Heart left ventricle (tissue), 16 donors: ENCODE data around the gene FOXJ2. TPM values are rescaled to one million over a fixed set of nuclear protein-coding genes. Genes with fewer than 3 reads are reported as not detected.
A peak's percentile ranks its signal among the peaks of the same experiment; 100 is the strongest.
"Not testable (repeated sequence)": the region's sequence is repeated elsewhere in the genome, so short reads cannot be mapped to it uniquely, and the experiment has no call there.

Experiments used
- ATAC-seq, 4 donors: fragments of 200-7000 bp; cut with Tn5 transposase; one replicate each; pipeline ENCODE4 v1.9.1; 2020 to 2022; ENCODE audit warnings: moderate library complexity in 4 of 4, mild to moderate bottlenecking in 3 of 4, moderate number of reproducible peaks in 1 of 4
- DNase-seq, 5 donors: peaks; one replicate each; pipeline ENCODE4 v3.0.0-alpha.2; 2020
- H3K27ac ChIP-seq, 12 donors: fragments of 200-600 bp; sonication (generic) in 4 of 12; one replicate each; pipeline versions ENCODE4 v1.5.0 to v1.8.0; 2016 to 2022; ENCODE audit warnings: mild to moderate bottlenecking in 2 of 12
- H3K27me3 ChIP-seq, 9 donors: fragments of 200-600 bp; sonication (generic) in 2 of 9; one replicate each; pipeline versions ENCODE4 v1.5.1 to v1.8.0; 2016 to 2022; ENCODE audit warnings: mild to moderate bottlenecking in 3 of 9
- H3K36me3 ChIP-seq, 9 donors: fragments of 200-600 bp; sonication (generic) in 2 of 9; one replicate each; pipeline versions ENCODE4 v1.5.0 to v1.8.0; 2018 to 2022; ENCODE audit warnings: mild to moderate bottlenecking in 2 of 9
- H3K4me1 ChIP-seq, 12 donors: fragments of 200-600 bp; sonication (generic) in 4 of 12; one replicate each; pipeline versions ENCODE4 v1.5.0 to v1.8.0; 2016 to 2022; ENCODE audit warnings: mild to moderate bottlenecking in 3 of 12
- H3K4me3 ChIP-seq, 12 donors: fragments of 200-600 bp; sonication (generic) in 4 of 12; one replicate each; pipeline versions ENCODE4 v1.5.0 to v1.8.0; 2017 to 2022; ENCODE audit warnings: mild to moderate bottlenecking in 9 of 12, moderate library complexity in 4 of 12
- H3K9me3 ChIP-seq, 12 donors: fragments of 200-600 bp; sonication (generic) in 4 of 12; one replicate each; pipeline versions ENCODE4 v1.5.0 to v1.8.0; 2016 to 2022; ENCODE audit warnings: mild to moderate bottlenecking in 1 of 12
- POLR2A ChIP-seq, 2 donors: fragments of 450-650 bp; IDR thresholded peaks; one replicate each; pipeline ENCODE4 v1.6.1; 2017; ENCODE audit warnings: antibody characterized with exemption in 2 of 2, mild to moderate bottlenecking in 2 of 2, moderate library complexity in 2 of 2
- WGBS, 4 donors: extraction: QIAGEN DNeasy Blood & Tissue Kit in 2 of 4; methylation state at CpG; one replicate each; pipeline versions ENCODE4 v1.1.5 to v1.1.7; 2013 to 2018; 5-methylcytosine and 5-hydroxymethylcytosine counted together
- intact Hi-C, 10 donors: fragments of 100-400 bp; cut with DNase I; formaldehyde crosslinking; loops; one replicate each; pipeline versions ENCODE4 v1.11.1 to v1.14.2; 2022
- polyA plus RNA-seq, 2 donors: library from polyadenylated mRNA; stranded (reverse); fragments of 200-250 nt; gene quantifications; one replicate each; pipeline ENCODE4 v1.2.3, GENCODE V29; 2013
- total RNA-seq, 9 donors: library from RNA; depleted of rRNA in 2 of 9; stranded (reverse); fragments of >200 nt in 2 of 9; fragmentation: NEBNext Ultra II Directional in 3 of 9; extraction: Animal tissue kit (Norgen Biotek cat#: 25700) in 3 of 9; gene quantifications; one replicate each; pipeline versions ENCODE4 v1.1.0 to v1.2.4, GENCODE V29; 2016 to 2023
- TF ChIP-seq, protein P1 (sequence below), 12 donors: fragments of 200-600 bp; sonication (generic) in 4 of 12; IDR thresholded peaks; one replicate each; pipeline versions ENCODE4 v1.5.0 to v1.8.0; 2018 to 2022; ENCODE audit warnings: antibody characterized with exemption in 12 of 12, mild to moderate bottlenecking in 5 of 12
- donor health status: ischemic (EF 13 %, LVEDD 7.1; RV severe dilation, severe dysfunction).
- donor health status: healthy with polysubstance abuse.
- donor health status: DM: no; HTN: yes; CAD: no.
- donor health status: DM: no; HTN: no; CAD: no.
- donor health status: ischemic (EF 25% LVEDD 6.9; RV normal size, moderate dysfunction).
- donor health status: ischemic (EF 25% LVEDD 5.7; RV mildly dilated, moderate dysfunction).
- donor health status: healthy.
- donor health status: DM: yes; HTN: yes; CAD: no.
- donor health status: ischemic (EF 35%, LVEDD 5.7; RV mildly dilated, moderate dysfunction).
- donor health status: nonischemic (EF 11% LVEDD 7.7; RV severe dilation, severe dysfunction).
- donor health status: DM: yes; HTN: yes; CAD: no.
- donor health status: PGD.
- donor health status: ischemic (EF 29% LVEDD 5.4; RV normal size, mild dysfunction).
- donor health status: nonischemic (EF 23%, LVEDD 6.1; RV moderate dilation, normal function).

FOXJ2 gene
- total and polyA plus RNA-seq, 11 donors = 9.4 to 34.7 (median 23.7) TPM

DNA sequence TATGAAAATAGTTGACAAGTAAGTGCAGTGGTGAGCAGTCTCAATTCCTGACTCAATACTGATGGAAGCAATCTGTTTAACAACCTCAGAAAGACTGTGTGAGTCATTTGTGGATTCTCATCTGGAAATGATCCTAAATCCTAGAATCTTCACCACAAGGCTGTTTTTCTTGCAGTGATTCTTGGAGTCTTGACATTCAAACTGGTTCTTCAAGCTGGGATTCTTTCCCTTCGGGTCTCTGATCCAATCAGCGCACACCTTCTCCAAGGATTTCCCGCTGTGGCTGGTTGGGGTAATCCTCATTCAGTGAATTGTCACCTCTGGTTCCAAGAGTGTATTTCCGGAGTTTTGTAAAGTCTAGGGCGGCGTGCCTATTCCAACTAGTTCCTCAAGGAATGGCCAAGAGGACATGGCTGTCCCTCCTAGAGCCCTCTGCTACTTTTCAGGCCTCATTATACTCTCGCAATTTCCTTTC lies 37.7 kb upstream of the FOXJ2 start:
- WGBS, 4 donors = 63 to 69% (median 68%) methylated on average over 7 of the region's 7 CpGs
- Histone ChIP-seq H3K36me3 (no peaks in the 10 kb centered on the region), H3K27me3 (no peaks in the 10 kb centered on the region), H3K9me3 (peaks cover 0 to 18% (median 4%) of the 10 kb centered on the region in 12 donors), H3K4me1 (peaks cover 0 to 29% (median 0%) of the 10 kb centered on the region in 12 donors), H3K27ac (peak overlapping the region in 4 of 12 donors; percentile 11 to 58 (median 29)), H3K4me3 (no peak overlapping the region)
- ATAC-seq = peak in 3 of 4 donors; percentile 27 to 59 (median 28)
- no peak for DNase-seq
- TF ChIP-seq, protein P1, sequence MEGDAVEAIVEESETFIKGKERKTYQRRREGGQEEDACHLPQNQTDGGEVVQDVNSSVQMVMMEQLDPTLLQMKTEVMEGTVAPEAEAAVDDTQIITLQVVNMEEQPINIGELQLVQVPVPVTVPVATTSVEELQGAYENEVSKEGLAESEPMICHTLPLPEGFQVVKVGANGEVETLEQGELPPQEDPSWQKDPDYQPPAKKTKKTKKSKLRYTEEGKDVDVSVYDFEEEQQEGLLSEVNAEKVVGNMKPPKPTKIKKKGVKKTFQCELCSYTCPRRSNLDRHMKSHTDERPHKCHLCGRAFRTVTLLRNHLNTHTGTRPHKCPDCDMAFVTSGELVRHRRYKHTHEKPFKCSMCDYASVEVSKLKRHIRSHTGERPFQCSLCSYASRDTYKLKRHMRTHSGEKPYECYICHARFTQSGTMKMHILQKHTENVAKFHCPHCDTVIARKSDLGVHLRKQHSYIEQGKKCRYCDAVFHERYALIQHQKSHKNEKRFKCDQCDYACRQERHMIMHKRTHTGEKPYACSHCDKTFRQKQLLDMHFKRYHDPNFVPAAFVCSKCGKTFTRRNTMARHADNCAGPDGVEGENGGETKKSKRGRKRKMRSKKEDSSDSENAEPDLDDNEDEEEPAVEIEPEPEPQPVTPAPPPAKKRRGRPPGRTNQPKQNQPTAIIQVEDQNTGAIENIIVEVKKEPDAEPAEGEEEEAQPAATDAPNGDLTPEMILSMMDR (IDR thresholded peaks at IDR 0.05) = no peak
- intact Hi-C loops = loop anchor here (1.0 to 5.0 kb wide), 8 partner anchors 57 to 137 kb away; partner anchors contain the start of gene SLC2A3 (in 1 of the 10)

DNA sequence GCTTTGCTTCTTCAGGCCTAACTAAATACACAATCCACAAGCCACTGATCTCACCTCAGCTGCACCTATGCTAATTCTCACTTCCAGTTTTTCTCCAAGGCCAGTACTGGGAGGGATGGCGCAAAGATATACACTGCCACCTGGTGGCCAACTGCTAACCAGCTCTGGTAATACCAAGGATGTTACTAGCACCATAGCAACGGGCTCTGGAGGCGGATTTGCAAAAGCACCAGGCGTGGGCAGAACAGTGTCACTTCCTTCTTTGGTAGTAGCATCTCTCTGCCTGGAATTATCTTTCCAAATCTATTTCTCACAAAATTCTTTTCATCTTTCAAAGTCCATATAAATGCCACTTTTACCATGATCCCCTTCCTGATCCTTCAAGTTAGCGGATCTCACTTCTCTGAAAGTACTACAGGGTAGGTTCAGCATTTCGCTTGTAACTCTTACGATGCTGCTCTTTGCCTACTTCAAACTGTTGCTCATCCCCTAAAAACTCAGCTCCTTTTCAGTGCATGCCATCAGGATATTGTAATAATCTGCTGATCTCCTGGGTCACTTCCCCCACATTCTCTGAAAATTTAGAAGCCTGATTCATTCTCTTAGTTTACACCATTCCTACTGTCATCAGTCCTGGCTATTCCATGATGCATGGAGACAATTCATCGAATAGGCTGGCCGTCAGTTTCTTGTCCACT lies 37.1 kb upstream of the FOXJ2 start:
- Histone ChIP-seq H3K27ac (peak overlapping the region in 4 of 12 donors; percentile 11 to 58 (median 29)), H3K27me3 (no peaks in the 10 kb centered on the region), H3K4me1 (peaks cover 0 to 23% (median 0%) of the 10 kb centered on the region in 12 donors), H3K36me3 (no peaks in the 10 kb centered on the region), H3K4me3 (no peak overlapping the region), H3K9me3 (peaks cover 0 to 18% (median 4%) of the 10 kb centered on the region in 12 donors)
- ATAC-seq (peak; percentile 95 to 100 (median 100)), DNase-seq (peak; percentile 83 to 88 (median 85))
- WGBS, 4 donors = 38 to 42% (median 40%) methylated on average over 9 of the region's 9 CpGs
- TF ChIP-seq, protein P1 (IDR thresholded peaks at IDR 0.05) = peak; percentile 80 to 92 (median 86)
- no peak for TF ChIP-seq POLR2A (IDR thresholded peaks at IDR 0.05)
- intact Hi-C loops = loop anchor here in 9 of 10 donors (1.0 to 5.0 kb wide), 5 partner anchors 62 to 136 kb away; no protein-coding TSS in a partner anchor

DNA sequence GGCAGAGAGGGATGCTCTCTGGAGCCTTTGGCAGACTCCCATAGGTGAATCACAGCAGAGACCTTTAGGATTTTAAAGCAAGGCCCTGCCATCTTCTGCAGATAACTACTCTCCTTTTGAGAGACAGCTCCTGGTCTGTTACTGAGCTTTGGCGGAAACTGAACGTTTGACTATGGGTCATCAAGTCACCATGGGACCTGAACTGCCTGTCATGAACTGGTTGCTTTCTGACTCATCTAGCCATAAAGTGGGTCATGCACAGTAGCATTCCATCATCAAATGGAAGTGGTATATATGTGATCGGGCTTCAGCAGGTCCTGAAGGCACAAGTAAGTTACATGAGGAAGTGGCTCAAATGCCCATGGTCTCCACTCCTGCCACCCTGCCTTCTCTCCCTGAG lies 31.7 kb upstream of the FOXJ2 start:
- H3K4me1 ChIP-seq, H3K27me3 ChIP-seq, H3K36me3 ChIP-seq, H3K27ac ChIP-seq, intact Hi-C loops, DNase-seq, ATAC-seq, H3K4me3 ChIP-seq: not testable (repeated sequence)
- peaks cover 0 to 18% (median 4%) of the 10 kb centered on the region in 12 donors for H3K9me3 ChIP-seq
- WGBS, 4 donors = 83 to 97% (median 86%) methylated on average over 3 of the region's 3 CpGs

DNA sequence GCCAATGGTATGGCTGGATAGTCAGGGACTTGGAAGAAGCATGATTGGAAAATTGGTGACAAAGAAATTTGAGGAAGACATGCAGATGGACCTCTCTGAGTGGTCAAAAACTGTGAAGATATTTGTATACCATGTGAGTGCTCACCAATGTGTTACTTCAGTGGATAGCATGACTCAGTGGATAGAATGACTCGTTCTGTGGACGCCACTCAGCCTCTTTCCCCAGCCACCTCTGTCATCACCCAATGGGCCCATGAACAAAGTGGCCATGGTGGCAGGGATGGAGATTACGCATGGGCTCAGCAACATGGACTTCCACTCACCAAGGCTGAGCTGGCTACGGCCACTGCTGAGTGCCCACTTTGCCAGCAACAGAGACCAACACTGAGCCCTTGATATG lies 31.0 kb upstream of the FOXJ2 start:
- H3K4me3 ChIP-seq, H3K27me3 ChIP-seq, DNase-seq, intact Hi-C loops, ATAC-seq, H3K36me3 ChIP-seq, H3K4me1 ChIP-seq, H3K27ac ChIP-seq: not testable (repeated sequence)
- WGBS, 4 donors = 90 to 94% (median 92%) methylated on average over 3 to 4 of the region's 4 CpGs
- H3K9me3 ChIP-seq = peaks cover 0 to 18% (median 4%) of the 10 kb centered on the region in 12 donors

DNA sequence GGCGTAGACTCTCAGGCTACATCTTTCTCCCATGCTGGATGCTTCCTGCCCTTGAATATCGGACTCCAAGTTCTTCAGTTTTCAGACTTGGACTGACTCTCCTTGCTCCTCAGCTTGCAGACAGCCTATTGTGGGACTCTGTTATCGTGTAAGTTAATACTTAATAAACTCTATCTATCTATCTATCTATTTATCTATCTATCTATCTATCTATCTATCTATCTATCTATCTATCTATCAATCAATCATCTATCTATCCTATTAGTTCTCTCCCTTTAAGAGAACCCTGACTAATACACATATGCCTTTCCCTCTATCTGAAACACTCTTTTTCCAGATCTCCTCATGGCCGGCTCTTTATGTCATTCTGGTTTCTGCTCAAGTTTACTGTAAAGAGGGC lies 27.6 kb upstream of the FOXJ2 start:
- DNase-seq, H3K9me3 ChIP-seq, H3K27ac ChIP-seq, intact Hi-C loops, H3K4me3 ChIP-seq, H3K36me3 ChIP-seq, ATAC-seq, H3K4me1 ChIP-seq, H3K27me3 ChIP-seq: not testable (repeated sequence)
- WGBS, 4 donors = 84 to 91% (median 88%) methylated on average over 4 of the region's 4 CpGs
